Spleen (tissue), 7 donors: Measurements from ENCODE around the gene RABL6.

Experiments
- CTCF ChIP-seq, 11 experiments: fragments of 200-600 bp in 7 of 11; fragments of 450-650 bp in 4 of 11; sonication (generic) in 4 of 11; IDR thresholded peaks in 8 of 11; conservative IDR thresholded peaks in 3 of 11; 1 replicate in 7 of 11; 2 replicates in 4 of 11; pipeline versions ENCODE4 v1.4.0 to v1.8.0; 2016 to 2021; ENCODE audit warnings: antibody characterized with exemption in 11 of 11, inconsistent platforms in 4 of 11, mild to moderate bottlenecking in 1 of 11
- POLR2A ChIP-seq, 3 donors: fragments of 450-650 bp; IDR thresholded peaks; one replicate each; pipeline ENCODE4 v1.5.1; 2017; ENCODE audit warnings: antibody characterized with exemption in 3 of 3, mild to moderate bottlenecking in 1 of 3
- POLR2AphosphoS5 ChIP-seq, 3 donors: sonication (generic); formaldehyde crosslinking; IDR thresholded peaks; one replicate each; pipeline ENCODE4 v1.5.1; 2017; ENCODE audit warnings: antibody characterized with exemption in 3 of 3
- donor health status: DM: no; HTN: no; CAD: no; lungs with moderate emphysema.
- donor health status: DM: no; HTN: no; CAD: no.
- donor health status: DM: no; HTN: no; CAD: no.

GRCh38 chr9:136860529-136860928, 52.8 kb downstream of the RABL6 start:
- TF ChIP-seq CTCF (IDR thresholded peaks at IDR 0.05 in 8 of 11, conservative IDR thresholded peaks at IDR 0.05 in 3 of 11) (no peak), POLR2A (IDR thresholded peaks at IDR 0.05) (no peak), POLR2AphosphoS5 (IDR thresholded peaks at IDR 0.05) (no peak)
